ENCODE measurements around the gene DHRSX.

- TF ChIP-seq EZH2 (IDR thresholded peaks at IDR 0.05; ENCODE audit: borderline replicate concordance, insufficient read depth, low read length, poor library complexity, severe bottlenecking) = no peak
- TF ChIP-seq, protein P1, sequence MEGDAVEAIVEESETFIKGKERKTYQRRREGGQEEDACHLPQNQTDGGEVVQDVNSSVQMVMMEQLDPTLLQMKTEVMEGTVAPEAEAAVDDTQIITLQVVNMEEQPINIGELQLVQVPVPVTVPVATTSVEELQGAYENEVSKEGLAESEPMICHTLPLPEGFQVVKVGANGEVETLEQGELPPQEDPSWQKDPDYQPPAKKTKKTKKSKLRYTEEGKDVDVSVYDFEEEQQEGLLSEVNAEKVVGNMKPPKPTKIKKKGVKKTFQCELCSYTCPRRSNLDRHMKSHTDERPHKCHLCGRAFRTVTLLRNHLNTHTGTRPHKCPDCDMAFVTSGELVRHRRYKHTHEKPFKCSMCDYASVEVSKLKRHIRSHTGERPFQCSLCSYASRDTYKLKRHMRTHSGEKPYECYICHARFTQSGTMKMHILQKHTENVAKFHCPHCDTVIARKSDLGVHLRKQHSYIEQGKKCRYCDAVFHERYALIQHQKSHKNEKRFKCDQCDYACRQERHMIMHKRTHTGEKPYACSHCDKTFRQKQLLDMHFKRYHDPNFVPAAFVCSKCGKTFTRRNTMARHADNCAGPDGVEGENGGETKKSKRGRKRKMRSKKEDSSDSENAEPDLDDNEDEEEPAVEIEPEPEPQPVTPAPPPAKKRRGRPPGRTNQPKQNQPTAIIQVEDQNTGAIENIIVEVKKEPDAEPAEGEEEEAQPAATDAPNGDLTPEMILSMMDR (IDR thresholded peaks at IDR 0.05; ENCODE audit: poor library complexity, severe bottlenecking) = no peak
- TF ChIP-seq TAF1 (IDR thresholded peaks at IDR 0.05; ENCODE audit: low read depth) = no peak
- TF ChIP-seq POLR2AphosphoS5 (IDR thresholded peaks at IDR 0.05) = no peak
- TF ChIP-seq MXI1 (conservative IDR thresholded peaks at IDR 0.05; ENCODE audit: poor library complexity, severe bottlenecking) = no peak
- TF ChIP-seq, protein P2, sequence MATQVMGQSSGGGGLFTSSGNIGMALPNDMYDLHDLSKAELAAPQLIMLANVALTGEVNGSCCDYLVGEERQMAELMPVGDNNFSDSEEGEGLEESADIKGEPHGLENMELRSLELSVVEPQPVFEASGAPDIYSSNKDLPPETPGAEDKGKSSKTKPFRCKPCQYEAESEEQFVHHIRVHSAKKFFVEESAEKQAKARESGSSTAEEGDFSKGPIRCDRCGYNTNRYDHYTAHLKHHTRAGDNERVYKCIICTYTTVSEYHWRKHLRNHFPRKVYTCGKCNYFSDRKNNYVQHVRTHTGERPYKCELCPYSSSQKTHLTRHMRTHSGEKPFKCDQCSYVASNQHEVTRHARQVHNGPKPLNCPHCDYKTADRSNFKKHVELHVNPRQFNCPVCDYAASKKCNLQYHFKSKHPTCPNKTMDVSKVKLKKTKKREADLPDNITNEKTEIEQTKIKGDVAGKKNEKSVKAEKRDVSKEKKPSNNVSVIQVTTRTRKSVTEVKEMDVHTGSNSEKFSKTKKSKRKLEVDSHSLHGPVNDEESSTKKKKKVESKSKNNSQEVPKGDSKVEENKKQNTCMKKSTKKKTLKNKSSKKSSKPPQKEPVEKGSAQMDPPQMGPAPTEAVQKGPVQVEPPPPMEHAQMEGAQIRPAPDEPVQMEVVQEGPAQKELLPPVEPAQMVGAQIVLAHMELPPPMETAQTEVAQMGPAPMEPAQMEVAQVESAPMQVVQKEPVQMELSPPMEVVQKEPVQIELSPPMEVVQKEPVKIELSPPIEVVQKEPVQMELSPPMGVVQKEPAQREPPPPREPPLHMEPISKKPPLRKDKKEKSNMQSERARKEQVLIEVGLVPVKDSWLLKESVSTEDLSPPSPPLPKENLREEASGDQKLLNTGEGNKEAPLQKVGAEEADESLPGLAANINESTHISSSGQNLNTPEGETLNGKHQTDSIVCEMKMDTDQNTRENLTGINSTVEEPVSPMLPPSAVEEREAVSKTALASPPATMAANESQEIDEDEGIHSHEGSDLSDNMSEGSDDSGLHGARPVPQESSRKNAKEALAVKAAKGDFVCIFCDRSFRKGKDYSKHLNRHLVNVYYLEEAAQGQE (IDR thresholded peaks at IDR 0.05; ENCODE audit: borderline replicate concordance) = no peak
Measured at GRCh38 chrX:2541603-2542002, 40.8 kb upstream of the DHRSX start.

Measured in neural cell (in vitro differentiated cells).